ENCODE results near the gene SLC6A9.

The SLC6A9 gene

DNA sequence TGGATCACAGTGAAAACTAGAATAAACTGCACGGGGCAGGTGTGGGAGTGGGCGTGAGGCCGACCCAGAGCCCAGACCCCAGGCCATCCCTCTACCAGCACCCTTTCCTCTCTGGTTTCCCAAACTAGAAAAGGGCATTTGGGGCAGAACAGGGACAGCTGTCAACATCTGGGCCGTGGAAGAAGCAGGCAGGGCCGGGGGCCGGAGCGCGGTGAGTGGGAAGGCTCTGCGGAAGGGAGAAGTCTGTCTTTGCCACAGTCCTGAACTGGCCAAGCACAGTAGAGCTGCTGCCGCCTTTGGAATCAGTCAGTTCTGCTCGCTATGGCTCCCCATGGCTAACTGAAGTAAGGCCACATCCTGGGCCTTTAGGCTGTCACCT lies 33.3 kb downstream of the SLC6A9 start:
- no peak for DNase-seq

DNA sequence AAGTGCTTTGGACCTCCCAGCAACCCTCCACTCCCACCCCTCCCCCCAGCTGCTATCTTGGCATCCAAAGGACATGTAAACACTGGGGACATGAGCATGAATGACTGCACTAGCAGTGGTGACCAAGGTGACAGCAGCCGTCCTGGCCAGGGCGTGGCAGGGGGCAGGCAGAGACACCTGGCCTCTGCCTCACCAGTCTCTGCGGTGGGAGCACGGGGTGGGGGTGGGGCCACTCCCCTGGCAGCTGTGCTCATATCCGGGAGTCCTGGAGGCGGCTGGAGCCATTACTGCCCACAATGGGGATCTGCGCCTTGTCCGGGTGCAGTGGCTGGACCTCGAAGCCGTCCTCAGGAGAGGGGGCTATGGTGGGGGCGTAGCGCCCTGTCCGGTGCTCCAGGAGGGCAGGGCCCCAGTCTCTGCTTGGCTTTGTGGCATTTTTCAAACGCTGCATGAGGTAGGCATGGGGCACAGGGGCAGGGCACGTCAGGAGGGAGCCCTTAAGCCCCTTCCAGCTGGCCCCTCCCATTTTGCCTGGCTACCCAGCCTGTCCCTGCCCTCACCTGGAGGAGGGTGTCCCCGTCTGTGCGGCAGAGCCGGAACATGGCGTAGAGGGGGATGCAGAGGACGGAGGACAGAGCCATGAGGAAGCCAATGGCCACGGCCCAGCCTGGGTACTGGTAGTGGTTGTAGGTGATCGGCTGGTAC lies 33.8 kb downstream of the SLC6A9 start:
- no peak for DNase-seq

DNA sequence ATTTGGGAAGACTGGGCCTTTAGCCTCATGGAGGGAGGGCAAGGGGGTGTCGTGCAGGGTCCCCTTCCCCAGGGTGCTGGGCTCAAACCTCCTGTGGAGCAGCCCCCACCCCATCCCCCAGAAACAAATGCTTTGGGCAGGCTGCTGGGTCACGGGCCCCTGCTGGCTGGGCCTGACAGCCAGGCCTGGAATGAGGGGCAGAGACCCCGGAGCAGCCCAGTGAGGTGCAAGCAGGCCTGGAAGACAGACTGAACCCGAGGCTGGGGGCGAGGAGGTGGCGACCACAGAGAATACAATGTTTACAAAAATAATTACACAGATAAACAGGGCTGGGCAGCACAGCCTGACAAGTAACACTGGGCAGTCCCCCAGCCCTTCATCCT lies 34.5 kb downstream of the SLC6A9 start:
- no peak for DNase-seq

DNA sequence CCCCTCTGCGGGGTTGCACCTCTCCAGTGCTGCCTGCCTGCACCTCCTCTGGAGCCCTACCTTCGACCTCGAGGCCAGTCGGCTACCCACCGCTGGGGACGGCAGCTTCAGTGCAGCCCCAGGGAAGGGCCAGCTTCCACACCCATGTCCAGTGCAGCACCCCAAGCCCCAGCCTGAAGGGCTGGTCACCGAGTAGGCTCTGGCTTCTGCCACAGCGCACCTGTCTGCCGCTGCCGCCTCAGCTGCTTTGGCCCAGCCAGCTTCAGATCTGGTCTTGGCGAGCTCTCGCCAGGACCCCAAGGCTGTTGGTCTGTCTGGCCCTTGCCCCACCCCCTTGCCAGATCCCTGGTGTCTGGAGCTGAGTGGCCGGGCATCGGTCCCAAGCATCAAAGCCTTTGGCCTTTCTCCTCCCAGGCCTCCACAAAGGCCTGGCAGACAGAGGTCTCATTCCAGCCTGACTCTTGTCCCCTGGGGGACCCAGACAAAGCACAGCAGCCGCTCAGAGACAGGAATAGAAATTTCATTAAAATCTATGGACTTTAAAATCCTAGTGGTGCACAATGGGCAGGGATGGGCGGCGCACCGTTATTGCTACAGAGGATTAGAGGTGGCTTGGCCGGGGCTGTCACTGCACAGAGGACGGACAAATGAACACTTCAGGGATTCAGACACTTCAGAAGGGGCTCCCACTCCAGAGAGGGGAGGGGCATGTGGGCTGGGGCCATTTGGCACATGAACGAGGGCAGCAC lies 35.1 kb downstream of the SLC6A9 start:
- no peak for DNase-seq

DNA sequence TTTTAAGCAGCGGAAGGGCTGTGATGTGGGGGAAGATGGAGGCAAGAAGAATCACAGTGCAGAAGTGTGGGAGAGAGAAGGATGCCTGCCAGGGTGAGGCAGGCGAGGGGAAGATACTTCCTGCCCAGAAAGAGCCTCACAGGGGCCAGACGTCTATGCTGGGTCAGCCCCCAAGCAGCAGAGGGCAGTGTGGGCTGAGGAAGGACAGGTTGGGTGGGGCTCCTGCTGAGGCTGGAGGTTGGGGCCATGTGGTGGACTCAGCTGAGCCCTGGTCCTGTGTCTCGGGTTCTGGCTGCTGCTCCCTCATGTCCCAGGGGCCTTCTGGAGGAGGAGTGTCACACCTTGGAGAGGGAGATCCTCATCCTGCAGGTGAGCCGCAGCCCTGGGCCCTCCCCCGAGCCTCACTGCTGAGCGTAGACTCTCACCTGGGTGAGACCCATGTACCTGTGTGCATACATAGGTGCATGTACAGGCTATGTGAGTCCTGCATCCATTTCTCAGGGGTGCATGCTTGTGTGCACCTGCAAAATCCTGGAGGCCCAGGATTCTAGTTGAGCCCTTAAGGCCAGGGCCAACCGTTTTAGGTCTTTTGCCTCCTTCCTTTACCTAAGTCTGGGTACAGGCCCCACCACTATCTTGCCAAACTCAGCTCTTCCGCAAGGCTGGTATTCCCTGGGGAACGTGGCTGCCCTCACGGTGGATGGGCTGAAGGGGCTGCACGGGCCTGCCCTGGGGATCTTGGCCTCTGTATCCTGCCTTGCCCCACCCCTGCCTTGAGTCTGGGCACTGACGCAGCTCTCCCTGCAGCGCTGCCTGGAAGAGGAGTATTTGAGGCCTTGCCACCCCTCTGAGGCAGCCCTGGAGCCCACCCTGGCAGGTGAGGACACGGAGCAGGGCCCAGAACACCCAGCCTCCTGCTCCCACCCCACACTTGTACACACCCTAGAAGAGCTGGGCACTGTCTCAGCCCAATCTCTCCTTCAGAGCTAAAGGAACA lies 36.2 kb downstream of the SLC6A9 start:
- DNase-seq, result no peak

DNA sequence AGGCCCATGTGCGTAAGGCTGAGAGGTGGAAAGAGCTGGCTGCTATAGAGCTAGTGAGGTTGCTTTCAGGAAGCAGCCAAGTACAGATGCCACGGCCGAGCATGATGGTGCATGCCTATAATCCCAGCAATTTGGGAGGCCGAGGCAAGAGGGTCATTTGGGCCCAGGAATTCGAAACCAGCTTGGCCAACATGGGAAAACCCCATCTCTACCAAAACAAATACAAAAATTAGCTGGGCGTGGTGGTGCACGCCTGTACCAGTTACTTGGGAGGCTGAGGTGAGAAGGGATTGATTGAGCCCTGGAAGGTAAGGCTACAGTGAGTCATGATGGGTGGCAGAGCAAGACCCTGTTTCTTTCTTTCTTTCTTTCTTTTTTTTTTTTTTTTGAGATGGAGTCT lies 37.2 kb downstream of the SLC6A9 start:
- no peak for DNase-seq

DNA sequence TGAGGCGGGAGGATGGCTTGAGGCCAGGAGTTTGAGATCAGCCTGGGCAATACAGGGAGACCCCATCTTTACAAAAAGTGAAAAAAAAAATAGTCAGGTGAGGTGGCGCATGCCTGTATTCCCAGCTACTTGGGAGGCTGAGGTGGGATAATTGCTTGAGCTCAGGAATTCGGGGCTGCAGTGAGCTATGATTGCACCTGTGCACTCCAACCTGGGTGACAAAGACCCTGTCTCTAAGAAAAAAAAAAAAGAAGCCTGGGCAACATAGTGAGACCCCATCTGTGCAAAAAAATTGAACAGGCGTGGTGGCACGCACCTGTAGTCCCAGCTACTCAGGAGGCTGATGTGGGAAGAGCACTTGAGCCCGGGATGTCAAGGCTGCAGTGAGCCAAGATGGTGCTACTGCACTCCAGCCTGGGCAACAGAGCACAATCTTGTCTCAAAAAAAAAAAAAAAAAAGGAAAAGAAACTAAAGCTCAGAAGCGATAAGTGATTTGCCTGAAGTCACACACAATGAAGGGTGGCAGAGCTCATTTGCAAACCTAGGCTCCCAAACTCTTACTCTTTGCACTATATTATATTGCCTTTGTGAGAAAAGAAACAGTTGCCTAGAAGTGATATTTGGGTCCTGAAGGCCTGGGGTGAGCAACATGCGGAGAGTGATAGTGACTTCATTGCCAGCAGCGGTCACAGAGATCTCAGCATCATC lies 37.9 kb downstream of the SLC6A9 start:
- DNase-seq, result no peak

DNA sequence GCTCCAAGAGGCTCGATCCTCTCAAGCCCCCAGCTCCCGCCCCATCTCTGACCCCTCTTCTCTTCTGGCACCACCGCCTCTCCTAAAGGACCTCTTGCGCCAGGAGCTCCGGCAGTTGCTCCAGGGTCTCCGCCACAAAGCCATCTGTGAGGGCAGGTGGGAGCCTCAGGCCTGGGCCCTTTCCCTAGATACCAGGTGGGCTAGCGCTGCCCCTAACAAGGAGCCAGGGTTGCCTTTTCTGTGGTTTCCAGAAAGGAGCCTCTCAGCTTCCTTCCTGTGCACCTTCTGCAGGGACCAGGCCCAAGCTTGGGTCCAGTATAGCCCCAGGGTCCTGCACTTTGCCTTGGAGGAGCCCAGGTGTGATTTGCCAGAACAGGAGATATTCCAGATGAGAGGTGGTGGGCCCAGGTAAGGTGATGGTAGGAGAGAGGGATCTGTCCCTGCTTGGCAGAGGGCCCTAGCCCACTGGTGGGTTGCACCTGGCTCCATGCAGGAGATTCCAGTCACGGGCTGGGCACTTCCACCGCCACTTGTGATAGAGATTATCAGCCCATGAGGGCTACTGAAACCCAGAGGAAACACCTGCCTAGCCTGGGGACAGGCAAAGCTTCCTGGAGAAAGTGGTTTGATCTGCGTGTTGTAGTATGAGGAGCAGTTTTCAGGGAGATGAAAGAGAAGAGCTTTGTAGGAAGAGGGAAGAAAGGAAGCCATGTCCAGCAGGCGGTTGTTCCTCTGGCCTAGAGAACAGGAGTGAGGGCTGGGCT lies 38.8 kb downstream of the SLC6A9 start:
- no peak for DNase-seq

DNA sequence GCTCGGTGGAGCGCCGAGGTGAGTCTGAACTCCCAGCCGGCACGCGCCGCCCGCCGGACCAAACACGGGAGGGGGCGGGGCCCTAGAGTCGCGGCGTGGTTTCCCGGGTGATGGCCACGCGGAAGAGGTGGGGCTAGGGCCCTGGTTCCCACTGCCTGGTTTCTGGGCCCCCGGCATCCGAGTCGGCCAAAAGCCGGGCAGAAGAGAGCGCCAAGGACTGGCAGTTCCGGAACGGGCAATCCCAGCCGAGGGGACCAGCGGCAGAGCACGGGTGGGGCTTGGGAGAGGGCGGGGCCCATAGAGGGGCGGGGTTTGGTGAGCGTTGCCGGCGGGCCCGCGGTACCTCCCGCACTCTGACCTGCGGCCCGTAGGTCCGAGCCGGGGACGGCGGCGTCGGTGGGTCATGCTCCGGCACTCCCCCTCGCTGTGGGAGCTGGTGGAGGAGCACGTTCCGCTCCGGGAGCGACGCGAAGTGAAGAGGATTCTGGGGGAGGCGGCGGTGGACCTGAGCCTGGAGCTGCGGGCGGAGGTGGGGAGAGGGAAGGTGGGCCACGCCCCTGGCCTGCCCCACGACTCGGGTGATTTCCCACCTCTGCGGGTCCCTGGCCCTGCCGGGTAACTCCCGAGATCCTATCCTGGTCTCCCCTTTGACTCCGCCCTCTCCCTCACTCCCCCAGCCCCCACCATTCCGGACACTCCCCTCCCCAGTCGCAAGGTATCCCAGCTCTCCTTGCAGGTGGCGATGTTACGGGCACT lies 39.6 kb downstream of the SLC6A9 start, which contains the start of gene CCDC24:
CCDC24 (plus strand) TSS at position 124 of the 756 bp plus-strand sequence; CDS start at position 404, 280 bp downstream.
- DNase-seq, result peak; percentile 80

DNA sequence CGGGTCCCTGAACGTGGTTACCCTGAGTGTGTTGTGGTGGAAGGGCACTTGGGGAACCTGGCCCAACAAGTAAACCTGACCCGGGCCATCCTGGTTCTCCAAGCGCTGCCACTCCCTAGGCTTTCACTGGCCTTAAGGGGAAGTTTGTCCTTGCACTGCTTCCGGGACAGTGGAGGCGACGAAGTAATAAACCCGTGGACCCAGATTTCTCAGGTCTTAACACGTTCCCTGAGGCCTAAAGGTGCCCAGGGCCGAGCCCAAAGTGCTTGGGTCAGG lies 40.1 kb downstream of the SLC6A9 start:
- no peak for DNase-seq

DNA sequence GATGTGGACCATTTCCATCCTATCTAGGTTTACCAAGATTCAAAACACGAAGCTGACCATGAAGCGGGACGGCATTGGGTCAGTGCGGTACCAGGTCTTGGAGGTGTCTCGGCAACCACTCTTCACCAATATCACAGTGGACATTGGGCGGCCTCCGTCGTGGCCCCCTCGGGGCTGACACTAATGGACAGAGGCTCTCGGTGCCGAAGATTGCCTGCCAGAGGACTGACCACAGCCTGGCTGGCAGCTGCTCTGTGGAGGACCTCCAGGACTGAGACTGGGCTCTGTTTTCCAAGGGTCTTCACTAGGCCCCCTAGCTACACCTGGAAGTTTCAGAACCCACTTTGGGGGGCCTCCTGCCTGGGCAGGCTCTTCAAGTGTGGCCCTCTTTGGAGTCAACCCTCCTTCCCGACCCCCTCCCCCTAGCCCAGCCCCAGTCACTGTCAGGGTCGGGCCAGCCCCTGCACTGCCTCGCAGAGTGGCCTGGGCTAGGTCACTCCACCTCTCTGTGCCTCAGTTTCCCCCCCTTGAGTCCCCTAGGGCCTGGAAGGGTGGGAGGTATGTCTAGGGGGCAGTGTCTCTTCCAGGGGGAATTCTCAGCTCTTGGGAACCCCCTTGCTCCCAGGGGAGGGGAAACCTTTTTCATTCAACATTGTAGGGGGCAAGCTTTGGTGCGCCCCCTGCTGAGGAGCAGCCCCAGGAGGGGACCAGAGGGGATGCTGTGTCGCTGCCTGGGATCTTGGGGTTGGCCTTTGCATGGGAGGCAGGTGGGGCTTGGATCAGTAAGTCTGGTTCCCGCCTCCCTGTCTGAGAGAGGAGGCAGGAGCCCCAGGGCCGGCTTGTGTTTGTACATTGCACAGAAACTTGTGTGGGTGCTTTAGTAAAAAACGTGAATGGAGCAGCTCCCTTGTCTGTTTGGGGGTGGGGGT lies 40.7 kb downstream of the SLC6A9 start:
- no peak for DNase-seq

DNA sequence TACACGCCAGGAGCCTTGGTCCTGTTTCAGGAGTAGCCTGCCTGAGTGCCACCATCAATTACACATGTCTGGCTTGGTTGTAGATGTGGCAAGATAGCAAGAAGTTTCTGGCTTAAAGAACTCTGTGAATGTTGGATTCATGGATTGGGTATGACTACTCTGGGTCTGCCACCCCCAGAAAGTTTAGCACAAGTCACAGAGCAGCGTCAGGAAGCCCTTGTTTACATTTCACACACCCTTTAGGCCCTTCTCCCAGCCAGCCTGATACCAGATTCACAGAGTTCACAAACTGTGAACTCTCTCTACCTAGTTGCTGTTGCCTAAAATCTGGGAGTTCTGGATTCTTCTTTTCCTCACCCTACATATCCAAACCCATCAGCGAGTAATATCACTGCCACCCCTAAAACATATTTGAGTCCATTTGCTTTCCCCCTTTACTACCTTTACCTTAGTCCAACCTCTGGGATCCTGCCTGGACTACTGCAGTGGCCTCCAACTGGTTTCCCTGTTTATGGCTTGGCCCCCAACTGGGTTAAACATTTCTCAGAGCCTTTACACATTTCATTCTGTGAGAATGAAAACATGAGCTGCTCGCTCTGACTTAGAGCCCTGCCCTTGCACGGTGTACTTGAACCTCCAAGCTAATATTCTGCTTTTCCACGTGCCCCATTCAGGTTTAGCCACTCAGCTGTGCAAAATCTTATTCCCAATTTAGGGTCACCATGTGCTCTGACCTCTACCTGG lies 43.9 kb downstream of the SLC6A9 start:
- no peak for DNase-seq

DNA sequence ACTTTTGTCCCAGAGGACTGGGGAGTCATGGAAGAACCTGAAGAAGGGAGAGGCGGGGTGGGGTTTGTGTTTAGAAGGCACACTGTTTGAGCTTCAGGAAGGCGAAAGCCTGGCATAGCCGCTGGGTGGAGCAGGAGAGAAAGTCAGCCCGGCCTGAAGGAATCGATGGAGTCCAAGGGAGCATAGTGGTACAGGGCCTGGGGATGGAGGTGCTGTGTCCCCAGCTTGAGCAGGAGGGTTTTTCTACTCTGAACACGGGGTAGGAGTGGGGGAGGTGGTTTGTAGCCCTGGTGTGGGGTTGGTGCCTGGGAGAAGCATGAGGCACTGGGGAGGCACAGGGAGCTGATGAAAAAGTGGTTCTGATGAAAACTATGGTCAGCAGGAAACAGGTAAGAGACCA lies 44.5 kb downstream of the SLC6A9 start:
- DNase-seq, result no peak

DNA sequence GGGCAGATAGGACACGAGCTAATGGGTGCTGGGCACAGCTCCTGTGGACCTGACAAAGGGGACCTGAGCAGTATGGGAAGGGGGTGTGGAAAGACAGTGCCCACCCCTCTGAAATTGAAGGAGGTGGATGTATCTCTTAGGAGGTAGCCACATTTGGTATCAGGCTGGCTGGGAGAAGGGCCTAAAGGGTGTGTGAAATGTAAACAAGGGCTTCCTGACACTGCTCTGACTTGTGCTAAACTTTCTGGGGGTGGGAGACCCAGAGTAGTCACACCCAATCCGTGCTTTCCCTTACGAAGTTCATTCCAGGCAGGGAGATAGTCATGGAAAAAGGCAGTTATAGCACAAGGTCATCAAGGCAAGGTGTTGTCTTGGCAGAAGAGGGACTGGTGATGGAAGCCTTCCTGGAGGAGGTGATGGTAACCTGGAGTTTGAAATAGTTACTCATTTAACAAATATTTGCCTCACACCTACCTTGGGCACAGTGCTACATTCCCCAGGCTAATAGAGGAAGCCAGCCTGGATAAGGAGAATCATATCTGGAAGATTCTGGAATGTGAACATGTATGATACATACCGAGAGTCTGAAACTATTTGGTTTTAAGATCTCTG lies 45.2 kb downstream of the SLC6A9 start:
- no peak for DNase-seq

DNA sequence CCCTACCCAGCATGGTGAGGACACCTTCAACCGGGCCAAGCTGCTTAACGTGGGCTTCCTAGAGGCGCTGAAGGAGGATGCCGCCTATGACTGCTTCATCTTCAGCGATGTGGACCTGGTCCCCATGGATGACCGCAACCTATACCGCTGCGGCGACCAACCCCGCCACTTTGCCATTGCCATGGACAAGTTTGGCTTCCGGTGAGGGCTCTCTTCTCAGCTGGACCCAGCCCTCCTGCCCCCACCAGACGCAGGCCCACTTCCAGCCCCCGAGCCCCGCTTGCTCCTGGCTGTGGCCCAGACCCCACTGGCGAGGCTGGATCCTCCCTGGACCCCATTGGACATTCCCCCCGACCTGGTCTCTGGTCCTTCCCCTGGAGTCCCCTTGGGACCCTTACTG lies 46.4 kb downstream of the SLC6A9 start:
- no peak for DNase-seq

DNA sequence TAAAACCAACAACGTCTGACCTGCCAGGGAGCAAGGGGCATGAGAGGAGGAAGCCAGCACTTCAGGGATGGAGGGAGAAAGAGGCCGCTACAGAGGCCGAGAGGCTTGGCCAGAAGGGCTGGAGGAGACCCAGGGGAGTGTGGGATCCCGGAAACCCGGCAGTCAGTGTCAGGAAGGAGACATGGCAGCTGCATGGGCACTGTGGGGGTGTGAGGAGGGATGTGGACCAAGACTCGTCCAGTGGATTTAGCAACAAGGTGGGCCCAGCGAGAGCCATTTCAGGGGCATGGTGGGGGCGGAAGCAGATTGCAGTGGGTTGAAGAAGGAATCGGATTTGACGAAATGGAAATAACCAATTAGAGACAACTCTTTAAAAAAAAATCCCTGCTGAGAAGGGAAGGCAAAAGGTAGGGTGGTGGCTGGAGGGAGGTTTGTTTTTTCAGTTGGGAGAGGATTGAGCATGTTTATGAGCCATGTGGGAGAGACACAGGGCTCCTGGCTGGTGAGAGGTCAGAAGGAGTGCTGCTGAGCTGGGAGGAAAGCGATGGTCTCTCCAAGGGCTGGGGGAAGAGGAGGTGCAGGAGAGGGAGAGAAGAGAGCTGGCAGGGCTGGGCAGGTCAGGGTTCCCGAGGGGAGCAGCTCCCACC lies 47.9 kb downstream of the SLC6A9 start:
- no peak for DNase-seq

DNA sequence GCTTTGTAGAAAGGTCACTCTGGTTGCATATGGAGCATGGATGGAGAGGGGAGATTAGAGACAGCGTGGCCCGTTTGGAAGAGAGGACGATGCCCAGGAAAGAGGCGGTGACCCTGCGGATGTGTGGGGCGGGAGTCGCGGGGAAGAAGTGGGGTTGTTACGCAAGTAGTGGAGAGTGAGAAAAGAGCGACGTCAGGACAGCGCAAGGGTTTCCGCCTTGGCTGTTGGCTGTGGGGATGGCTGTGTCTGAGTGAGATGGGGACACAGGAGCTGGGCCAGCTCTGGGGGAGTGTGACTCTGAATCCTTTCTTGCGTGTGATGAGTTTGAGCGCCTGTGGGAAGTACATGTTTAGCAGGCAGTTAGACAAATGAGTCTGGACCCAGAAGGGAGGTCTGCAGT lies 48.5 kb downstream of the SLC6A9 start:
- DNase-seq, result no peak

DNA sequence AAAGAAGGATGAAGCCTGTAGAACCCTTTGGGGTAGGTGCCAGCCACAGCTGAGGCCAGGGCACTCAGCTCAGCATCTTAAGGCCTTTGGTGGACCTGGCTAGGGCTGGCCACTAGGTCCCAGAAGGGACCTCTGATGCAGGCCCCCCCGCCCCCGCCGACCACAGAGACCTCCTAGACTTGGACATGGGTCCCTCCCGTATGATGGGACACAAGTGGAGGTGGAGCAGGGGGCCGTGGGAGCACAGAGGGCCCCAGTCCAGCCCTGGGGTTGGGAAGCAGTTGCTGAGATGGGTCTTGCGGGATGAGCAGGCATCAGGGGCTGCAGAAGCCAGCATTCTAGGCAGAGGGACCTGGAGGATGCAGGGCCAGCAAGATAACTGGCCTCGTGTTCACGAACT lies 49.0 kb downstream of the SLC6A9 start:
- DNase-seq, result no peak

DNA sequence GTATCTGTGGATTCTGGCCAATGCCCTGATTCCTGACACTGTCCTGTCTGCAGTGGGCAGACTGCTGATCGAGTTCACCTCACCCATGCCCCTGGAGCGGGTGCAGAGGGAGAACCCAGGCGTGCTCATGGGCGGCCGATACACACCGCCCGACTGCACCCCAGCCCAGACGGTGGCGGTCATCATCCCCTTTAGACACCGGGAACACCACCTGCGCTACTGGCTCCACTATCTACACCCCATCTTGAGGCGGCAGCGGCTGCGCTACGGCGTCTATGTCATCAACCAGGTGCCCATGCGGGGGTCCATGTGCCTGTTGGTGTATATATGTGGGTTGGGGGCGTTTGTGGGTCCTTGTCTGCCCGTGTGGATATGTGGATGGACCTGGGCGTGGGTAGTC lies 49.6 kb downstream of the SLC6A9 start:
- DNase-seq, result no peak

Data from amniotic stem cell (primary cell).